ENCODE results near the gene RSPH1. TPM values are rescaled to one million over a fixed set of nuclear protein-coding genes. Genes with fewer than 3 reads are reported as not detected.

Gene RSPH1
- total RNA-seq, 1 experiment from 2014 or later, result 0.51 TPM

DNA sequence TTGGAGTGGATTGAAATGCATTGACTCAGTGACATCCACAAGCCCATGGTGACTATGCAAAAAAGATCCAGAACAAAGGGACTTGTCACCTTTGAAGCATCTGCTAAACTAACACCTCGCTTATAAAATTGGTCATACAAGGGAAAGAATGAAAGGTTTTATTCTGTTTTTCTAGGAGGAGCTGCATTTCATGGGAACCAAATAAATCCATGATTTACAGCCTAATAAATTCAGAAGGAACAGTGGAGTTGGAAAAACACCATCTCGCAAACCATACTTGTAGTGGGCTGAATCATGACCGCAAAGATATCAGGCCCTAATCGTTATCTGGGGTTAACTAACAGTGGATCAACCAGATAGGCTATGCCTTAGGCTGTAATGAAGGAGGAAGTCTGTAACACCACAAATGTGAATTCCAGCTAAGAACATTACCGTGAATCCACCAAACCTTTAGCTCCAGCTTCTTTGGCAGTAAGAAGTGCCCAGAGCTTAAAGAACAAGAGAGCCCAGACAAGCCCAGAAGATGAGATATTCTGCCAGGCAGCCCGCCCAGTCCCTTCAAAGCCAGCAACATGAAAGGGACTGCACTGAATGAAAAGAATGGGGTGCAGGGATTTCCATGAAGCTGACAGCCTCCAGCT, 27.4 kb downstream of the RSPH1 start:
- H3K27me3 Mint-ChIP-seq (ENCODE audit: insufficient read depth, unreplicated experiment), result no peaks in the 10 kb centered on the region
- POLR2A ChIA-PET, result no interaction called here
- intact Hi-C loops (cut with micrococcal nuclease), result no loop called here
- H3K4me3 Mint-ChIP-seq (ENCODE audit: unreplicated experiment), result no peak overlapping the region
- no peak overlapping the region for H3K27ac Mint-ChIP-seq (ENCODE audit: low read depth, unreplicated experiment)
- no peaks in the 10 kb centered on the region for H3K36me3 Mint-ChIP-seq (ENCODE audit: insufficient read depth, unreplicated experiment)
- no peaks in the 10 kb centered on the region for H3K9me3 Mint-ChIP-seq (ENCODE audit: unreplicated experiment)
- DNase-seq (ENCODE audit: unreplicated experiment), result no peak
- TF ChIP-seq, protein P1, sequence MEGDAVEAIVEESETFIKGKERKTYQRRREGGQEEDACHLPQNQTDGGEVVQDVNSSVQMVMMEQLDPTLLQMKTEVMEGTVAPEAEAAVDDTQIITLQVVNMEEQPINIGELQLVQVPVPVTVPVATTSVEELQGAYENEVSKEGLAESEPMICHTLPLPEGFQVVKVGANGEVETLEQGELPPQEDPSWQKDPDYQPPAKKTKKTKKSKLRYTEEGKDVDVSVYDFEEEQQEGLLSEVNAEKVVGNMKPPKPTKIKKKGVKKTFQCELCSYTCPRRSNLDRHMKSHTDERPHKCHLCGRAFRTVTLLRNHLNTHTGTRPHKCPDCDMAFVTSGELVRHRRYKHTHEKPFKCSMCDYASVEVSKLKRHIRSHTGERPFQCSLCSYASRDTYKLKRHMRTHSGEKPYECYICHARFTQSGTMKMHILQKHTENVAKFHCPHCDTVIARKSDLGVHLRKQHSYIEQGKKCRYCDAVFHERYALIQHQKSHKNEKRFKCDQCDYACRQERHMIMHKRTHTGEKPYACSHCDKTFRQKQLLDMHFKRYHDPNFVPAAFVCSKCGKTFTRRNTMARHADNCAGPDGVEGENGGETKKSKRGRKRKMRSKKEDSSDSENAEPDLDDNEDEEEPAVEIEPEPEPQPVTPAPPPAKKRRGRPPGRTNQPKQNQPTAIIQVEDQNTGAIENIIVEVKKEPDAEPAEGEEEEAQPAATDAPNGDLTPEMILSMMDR (IDR thresholded peaks at IDR 0.05; ENCODE audit: unreplicated experiment), result no peak
- peaks cover under 1% of the 10 kb centered on the region for H3K4me1 Mint-ChIP-seq (ENCODE audit: insufficient read depth, unreplicated experiment)
- CTCF ChIA-PET, result interaction anchor here (0.7 to 0.8 kb wide), 2 partner anchors 21 to 87 kb away, joined by 3 read pairs; no protein-coding TSS in a partner anchor
- BruUV-seq (replicated peaks), result no TSS peak

DNA sequence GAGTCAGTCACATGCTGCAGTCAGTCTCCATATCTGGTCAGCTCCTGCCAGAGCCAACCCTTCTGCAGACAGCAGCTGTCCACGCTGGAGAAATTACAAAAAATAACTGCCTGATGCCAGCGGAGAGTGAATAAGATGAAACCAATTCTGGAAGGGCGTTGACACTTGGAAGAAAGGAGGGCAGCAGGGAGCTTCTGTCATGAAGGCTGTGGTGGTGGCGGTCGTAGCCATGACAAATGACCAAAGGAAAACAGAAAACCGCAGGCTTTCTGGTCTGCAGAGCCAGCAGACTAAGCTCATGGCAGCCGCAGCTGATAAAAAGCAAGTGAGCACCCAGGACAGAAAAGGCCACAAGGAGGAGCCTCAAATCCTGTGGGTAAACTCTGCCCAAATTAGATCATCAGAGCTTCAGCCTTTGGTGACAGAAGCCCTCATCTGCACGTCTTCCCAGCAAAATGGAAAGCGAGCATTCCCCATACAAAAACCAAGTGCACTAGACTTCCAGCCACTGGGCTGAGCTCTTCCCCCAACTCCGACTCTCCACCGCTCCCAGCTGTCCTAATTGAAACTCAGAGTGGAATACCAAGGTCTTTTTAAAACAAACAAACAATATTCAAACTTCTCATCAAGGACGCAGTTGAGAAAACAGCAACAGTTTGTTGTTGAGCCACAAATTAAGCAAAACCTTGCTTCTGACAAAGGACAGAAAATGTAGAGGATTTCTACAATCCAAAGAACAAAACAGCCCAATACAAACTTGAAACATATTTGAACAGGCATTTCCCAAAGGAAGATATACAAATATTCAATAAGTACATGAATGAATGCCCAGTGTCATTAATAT, 28.7 kb downstream of the RSPH1 start:
- Mint-ChIP-seq H3K9me3 (ENCODE audit: unreplicated experiment) (no peaks in the 10 kb centered on the region), H3K27ac (ENCODE audit: low read depth, unreplicated experiment) (no peak overlapping the region), H3K36me3 (ENCODE audit: insufficient read depth, unreplicated experiment) (no peaks in the 10 kb centered on the region), H3K4me3 (ENCODE audit: unreplicated experiment) (no peak overlapping the region), H3K27me3 (ENCODE audit: insufficient read depth, unreplicated experiment) (no peaks in the 10 kb centered on the region), H3K4me1 (ENCODE audit: insufficient read depth, unreplicated experiment) (no peaks in the 10 kb centered on the region)
- peak; percentile 26 for DNase-seq (ENCODE audit: unreplicated experiment)
- ChIA-PET CTCF (interaction anchor here (0.7 to 1.1 kb wide), 4 partner anchors 11 to 363 kb away, joined by 3 to 4 read pairs (median 3); no protein-coding TSS in a partner anchor), POLR2A (no interaction called here)
- TF ChIP-seq, protein P1 (IDR thresholded peaks at IDR 0.05; ENCODE audit: unreplicated experiment), result no peak
- no TSS peak for BruUV-seq (replicated peaks)
- intact Hi-C loops (cut with micrococcal nuclease), result no loop called here

DNA sequence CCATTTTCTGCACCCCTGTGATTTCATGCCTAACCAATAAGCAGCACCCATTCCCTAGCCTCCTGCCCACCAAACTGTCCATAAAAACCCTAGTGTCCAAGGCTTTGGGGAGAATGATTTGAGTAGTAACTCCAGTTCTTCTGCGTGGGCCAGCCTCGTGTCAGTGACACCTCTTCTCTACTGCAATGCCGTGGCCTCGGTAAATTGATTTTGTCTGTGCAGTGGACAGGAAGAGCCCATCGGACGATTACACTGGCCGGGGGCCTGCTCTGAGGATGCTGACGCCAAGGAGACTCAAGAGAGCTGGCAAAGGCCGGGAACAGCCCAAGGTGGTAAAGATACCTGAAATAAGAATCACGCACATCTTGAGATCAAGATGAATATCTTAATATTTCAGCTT, 29.3 kb downstream of the RSPH1 start:
- TF ChIP-seq, protein P1 (IDR thresholded peaks at IDR 0.05; ENCODE audit: unreplicated experiment), result no peak
- H3K4me3 Mint-ChIP-seq (ENCODE audit: unreplicated experiment), result no peak overlapping the region
- no peak overlapping the region for H3K27ac Mint-ChIP-seq (ENCODE audit: low read depth, unreplicated experiment)
- H3K27me3 Mint-ChIP-seq (ENCODE audit: insufficient read depth, unreplicated experiment), result no peaks in the 10 kb centered on the region
- H3K36me3 Mint-ChIP-seq (ENCODE audit: insufficient read depth, unreplicated experiment), result no peaks in the 10 kb centered on the region
- POLR2A ChIA-PET, result no interaction called here
- CTCF ChIA-PET, result interaction anchor here (0.7 to 1.1 kb wide), 3 partner anchors 12 to 226 kb away, joined by 3 to 4 read pairs (median 3); no protein-coding TSS in a partner anchor
- DNase-seq (ENCODE audit: unreplicated experiment), result no peak
- intact Hi-C loops (cut with micrococcal nuclease), result no loop called here
- no peaks in the 10 kb centered on the region for H3K9me3 Mint-ChIP-seq (ENCODE audit: unreplicated experiment)
- no peaks in the 10 kb centered on the region for H3K4me1 Mint-ChIP-seq (ENCODE audit: insufficient read depth, unreplicated experiment)
- no TSS peak for BruUV-seq (replicated peaks)

DNA sequence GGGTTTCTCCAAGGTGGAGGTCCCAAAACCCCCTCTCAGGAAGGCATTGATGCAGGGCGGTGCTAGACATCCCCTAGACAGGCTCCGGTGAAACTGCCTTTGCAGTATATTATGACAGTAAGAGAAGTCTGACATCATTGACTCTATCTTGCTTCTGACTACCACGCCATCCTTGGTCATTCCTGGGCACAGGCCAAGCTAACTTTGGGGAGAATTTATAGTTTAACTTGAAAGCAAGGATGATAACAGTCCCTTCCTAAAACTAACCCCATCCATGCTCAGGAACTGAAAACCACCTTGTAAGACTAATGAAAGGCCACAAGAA, 30.3 kb downstream of the RSPH1 start:
- TF ChIP-seq, protein P1 (IDR thresholded peaks at IDR 0.05; ENCODE audit: unreplicated experiment), result no peak
- Mint-ChIP-seq H3K9me3 (ENCODE audit: unreplicated experiment) (no peaks in the 10 kb centered on the region), H3K36me3 (ENCODE audit: insufficient read depth, unreplicated experiment) (no peaks in the 10 kb centered on the region), H3K4me1 (ENCODE audit: insufficient read depth, unreplicated experiment) (no peaks in the 10 kb centered on the region), H3K4me3 (ENCODE audit: unreplicated experiment) (no peak overlapping the region), H3K27ac (ENCODE audit: low read depth, unreplicated experiment) (no peak overlapping the region), H3K27me3 (ENCODE audit: insufficient read depth, unreplicated experiment) (no peaks in the 10 kb centered on the region)
- ChIA-PET POLR2A (no interaction called here), CTCF (interaction anchor here (0.6 kb wide), 1 partner anchor 1258 kb away, joined by 3 read pairs; no protein-coding TSS in a partner anchor)
- no peak for DNase-seq (ENCODE audit: unreplicated experiment)
- BruUV-seq (replicated peaks), result no TSS peak
- intact Hi-C loops (cut with micrococcal nuclease), result no loop called here
